Stimulated activated CD8-positive, alpha-beta memory T cell treated with anti-CD3 and anti-CD28 coated beads, Interleukin-12 subunit alpha, Interleukin-12 subunit beta, amount 100 ng/mL, for 1 hour (primary cell): ENCODE measurements around the gene CACNA1D.

ENCODE experiments used
- DNase-seq: peaks from one replicate; pipeline ENCODE4 v3.0.0-alpha.2; 2020; ENCODE audit warnings: low read depth

Gene CACNA1D

DNA sequence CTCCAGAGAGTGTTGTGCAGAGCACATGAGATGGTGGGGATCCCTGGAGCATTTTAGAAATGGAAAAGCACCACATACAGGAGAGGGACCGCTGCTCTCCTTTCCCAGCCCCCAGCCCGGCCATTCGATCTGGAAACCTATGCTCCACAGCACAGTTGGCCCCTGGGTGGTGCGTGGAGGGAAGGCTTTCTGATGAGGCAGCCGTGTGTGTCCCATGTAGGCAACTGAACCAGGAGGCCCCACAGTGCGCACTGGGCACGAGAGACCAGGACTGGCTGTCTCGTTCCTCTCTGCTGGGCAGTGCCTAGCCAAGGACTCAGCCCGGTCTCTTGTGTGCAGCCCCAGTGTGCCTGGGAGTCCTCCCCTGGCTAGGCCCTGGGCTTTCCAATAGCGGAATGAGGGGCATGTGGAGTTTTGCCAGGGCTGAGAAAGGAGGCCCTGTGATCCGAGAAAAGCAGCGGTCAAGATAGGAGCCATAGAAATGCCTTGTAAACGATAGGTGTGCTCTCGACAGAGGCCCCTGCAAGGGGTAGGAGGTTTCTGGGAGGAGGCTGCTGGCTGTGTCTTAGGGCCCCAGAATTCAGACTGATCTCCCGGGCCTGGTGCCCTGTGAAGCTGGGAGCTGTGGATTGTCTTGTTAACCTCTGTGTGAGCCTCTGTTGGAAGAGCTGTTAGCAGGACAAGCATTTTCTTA is 312.9 kb downstream of the CACNA1D start:
- no peak for DNase-seq

GRCh38 chr3:53808496-53808895 is 314.1 kb downstream of the CACNA1D start:
- DNase-seq: no peak

DNA sequence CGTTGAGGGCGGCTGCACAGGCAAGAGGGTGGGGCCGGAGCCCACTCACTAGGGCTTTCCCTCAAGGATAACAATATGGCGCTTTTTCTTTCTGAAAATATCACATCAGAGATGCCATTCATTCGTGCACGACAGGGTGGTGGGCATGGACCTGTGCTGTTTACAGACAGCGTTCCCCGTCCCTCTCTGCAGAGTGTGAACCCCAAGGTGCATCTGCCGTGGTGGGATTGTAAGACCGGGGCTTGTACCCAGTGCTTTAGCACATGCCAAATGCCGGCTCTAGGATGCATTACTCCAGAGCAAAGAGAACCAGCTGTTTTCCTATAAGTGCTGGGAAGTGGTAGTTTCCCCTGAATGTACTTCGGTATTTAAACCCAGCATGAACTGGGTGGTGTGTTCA is 314.9 kb downstream of the CACNA1D start:
- no peak for DNase-seq

DNA sequence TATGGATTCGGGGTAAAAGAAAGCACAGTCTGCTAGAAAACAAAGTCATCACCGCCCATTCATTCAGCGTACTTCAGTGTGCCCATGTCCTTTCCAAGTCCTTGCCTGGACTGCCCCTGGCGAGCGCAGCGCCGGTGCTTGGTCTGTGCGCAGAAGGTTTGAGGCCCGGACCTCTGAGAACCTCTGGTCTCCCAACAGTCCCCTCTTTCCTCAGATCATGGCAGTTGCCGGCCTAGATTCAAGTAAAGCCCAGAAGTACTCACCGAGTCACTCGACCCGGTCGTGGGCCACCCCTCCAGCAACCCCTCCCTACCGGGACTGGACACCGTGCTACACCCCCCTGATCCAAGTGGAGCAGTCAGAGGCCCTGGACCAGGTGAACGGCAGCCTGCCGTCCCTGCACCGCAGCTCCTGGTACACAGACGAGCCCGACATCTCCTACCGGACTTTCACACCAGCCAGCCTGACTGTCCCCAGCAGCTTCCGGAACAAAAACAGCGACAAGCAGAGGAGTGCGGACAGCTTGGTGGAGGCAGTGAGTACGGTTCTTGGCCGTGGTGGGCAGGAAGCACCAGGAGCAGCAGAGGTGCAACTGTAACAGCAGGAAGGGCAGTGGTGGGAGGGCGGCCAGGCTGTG is 315.5 kb downstream of the CACNA1D start:
- no peak for DNase-seq

- DNase-seq: no peak
Measured at GRCh38 chr3:53811143-53811927, 316.9 kb downstream of the CACNA1D start.

- no peak for DNase-seq
Measured at GRCh38 chr3:53812434-53812833, 318.0 kb downstream of the CACNA1D start.

DNA sequence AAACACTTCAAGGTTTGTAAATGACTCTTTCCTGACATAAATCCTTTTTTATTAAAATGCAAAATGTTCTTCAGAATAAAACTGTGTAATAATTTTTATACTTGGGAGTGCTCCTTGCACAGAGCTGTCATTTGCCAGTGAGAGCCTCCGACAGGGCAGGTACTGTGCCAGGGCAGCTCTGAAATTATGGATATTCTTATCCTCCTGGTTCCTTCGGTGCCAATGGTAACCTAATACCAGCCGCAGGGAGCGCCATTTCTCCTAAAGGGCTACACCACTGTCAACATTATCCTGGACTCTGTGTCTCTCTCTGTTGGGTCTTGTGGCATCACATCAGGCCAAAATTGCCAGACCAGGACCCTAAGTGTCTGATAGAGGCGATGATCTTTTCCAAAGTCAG is 318.8 kb downstream of the CACNA1D start:
- DNase-seq: no peak

GRCh38 chr3:53813876-53814275 is 319.5 kb downstream of the CACNA1D start:
- no peak for DNase-seq

DNA sequence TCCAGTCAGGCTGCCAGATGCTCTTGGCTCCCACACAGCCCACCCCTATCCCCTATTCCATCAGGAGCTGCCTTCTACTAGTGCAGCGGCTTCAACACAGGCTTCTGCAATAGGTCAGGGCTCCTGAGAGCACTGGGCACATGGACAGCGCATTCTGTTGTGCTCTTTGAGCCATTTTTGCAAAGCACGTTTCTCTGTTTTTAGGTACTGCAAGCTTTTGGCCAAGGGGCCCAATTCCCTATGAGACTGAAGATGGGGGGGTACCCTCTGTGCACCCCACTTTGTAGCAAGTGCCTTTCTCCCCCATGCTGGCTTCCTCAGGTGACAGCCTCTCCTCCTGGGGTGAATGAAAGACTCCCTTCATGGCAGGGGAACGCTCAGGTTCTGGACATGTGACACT is 320.7 kb downstream of the CACNA1D start:
- DNase-seq: no peak

DNA sequence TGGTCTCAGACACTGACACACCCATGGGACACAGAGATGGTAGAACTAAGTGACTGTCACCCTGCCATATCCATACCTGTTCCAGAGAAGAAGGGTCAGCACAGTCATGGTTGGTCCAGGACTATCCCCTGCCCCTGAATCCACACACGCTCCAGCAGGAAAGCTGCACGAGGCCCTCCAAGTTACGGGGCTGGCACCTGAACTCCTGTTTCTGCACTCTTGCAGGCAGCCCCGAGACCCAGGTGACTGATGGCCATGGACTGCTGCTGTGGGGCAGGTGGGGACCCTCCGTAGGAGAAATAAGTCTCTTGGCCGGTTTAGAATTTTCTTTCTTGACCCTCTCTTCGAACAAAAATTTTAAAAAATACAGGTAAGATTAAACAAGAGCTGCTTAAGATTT is 321.2 kb downstream of the CACNA1D start:
- DNase-seq: no peak

GRCh38 chr3:53816425-53816824 is 322.0 kb downstream of the CACNA1D start:
- DNase-seq: no peak

DNA sequence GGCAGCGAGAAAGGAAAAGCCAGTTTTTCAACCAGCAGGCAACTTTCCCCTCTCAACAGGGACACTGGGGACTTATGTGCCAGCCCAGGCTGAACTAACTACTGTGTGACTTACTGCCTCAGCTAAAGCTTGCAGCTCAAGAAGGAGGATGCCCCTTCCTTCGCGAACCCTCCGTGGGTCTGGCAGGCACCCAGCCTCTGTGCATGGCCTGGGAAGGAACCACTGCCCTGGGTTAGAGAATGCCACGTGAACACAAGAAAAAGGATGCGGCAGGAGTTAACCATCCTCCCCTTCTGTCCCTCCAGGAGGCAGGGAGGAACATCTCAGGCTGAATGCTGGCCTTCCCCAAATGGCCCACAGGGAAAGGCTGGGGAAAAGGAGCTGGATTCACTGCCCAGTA is 322.8 kb downstream of the CACNA1D start:
- no peak for DNase-seq

DNA sequence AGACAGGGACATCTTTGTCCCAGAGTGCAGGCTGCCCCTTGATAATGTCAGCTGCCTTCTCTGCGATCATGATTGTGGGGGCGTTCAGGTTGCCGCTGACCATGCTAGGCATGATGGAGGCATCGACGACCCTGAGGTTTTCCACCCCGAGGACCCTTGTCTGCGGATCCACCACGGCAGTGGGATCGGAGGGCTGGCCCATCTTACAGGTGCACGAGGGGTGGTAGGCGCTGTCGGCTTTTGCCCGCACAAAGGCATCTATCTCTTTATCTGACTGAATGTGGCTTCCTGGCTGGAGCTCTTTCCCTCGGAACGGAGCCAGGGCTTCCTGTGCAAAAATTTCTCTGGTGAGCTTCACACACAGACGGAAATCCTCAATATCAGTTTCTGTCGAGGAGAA is 323.4 kb downstream of the CACNA1D start:
- no peak for DNase-seq

GRCh38 chr3:53818221-53819162 is 324.1 kb downstream of the CACNA1D start:
- no peak for DNase-seq

GRCh38 chr3:53819163-53819868 is 324.9 kb downstream of the CACNA1D start:
- DNase-seq: no peak

- DNase-seq: no peak
Measured at GRCh38 chr3:53820084-53820483, 325.7 kb downstream of the CACNA1D start.

GRCh38 chr3:53820756-53821580 is 326.6 kb downstream of the CACNA1D start:
- DNase-seq: no peak

GRCh38 chr3:53821631-53822121 is 327.3 kb downstream of the CACNA1D start:
- no peak for DNase-seq

DNA sequence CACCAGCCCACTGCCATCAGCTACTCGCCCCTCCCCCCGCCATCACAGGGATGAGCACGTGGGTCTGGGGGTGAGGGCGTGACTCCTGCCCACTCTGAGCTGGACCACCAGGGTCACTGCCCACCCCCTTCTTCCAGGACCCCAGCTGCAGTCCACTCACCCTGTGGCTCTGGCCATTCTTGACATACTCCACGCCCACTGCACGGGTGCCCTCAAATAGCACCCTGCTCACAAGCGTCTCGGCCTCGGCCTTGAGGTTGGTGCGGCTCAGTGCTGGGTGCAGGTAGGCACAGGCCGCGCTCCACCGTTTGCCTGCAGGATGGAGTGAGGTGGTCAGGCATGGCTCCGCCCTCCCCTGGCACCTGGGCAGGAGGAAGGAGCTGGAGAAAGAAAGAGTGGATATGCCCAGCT is 327.9 kb downstream of the CACNA1D start:
- DNase-seq: no peak
